Chondrocyte (in vitro differentiated cells): ENCODE data around the gene FRMPD4. TPM values are rescaled to one million over a fixed set of nuclear protein-coding genes. Genes with fewer than 3 reads are reported as not detected.

Experiments
- DNase-seq: peaks from one replicate; pipeline ENCODE4 v3.0.0; 2021; ENCODE audit warnings: mixed read lengths, low spot score
- H3K27ac Mint-ChIP-seq: one replicate; pipeline ENCODE4 v1.8.0; 2021; ENCODE audit warnings: mild to moderate bottlenecking, moderate library complexity, mixed read lengths; ENCODE audit not compliant: unreplicated experiment
- H3K27me3 Mint-ChIP-seq: 2 replicates; pipeline ENCODE4 v1.8.0; 2021; ENCODE audit warnings: low read depth, mixed read lengths
- H3K36me3 Mint-ChIP-seq: 2 replicates; pipeline ENCODE4 v1.8.0; 2021; ENCODE audit warnings: low read depth, mixed read lengths
- H3K4me1 Mint-ChIP-seq: 2 replicates; pipeline ENCODE4 v1.8.0; 2021; ENCODE audit warnings: low read depth, mild to moderate bottlenecking, mixed read lengths
- H3K4me3 Mint-ChIP-seq: one replicate; pipeline ENCODE4 v1.8.0; 2021; ENCODE audit warnings: mild to moderate bottlenecking, moderate library complexity, mixed read lengths; ENCODE audit not compliant: unreplicated experiment
- H3K9me3 Mint-ChIP-seq: 2 replicates; pipeline ENCODE4 v1.8.0; 2021; ENCODE audit warnings: low read depth, mixed read lengths
- CTCF ChIP-seq: fragments of 200-600 bp; sonication (generic); IDR thresholded peaks from 2 replicates; pipeline ENCODE4 v1.5.0; 2021; ENCODE audit warnings: antibody characterized with exemption, mild to moderate bottlenecking, moderate library complexity
- total RNA-seq: library from RNA; stranded (reverse); gene quantifications from 3 replicates; pipeline ENCODE4 v1.2.1, GENCODE V29; 2021

FRMPD4 gene
- total RNA-seq, 1 donor from 2014 or later: 0.10 TPM

- DNase-seq: no peak
- Mint-ChIP-seq H3K4me1 (no peaks in the 10 kb centered on the region), H3K36me3 (peaks cover 2% of the 10 kb centered on the region), H3K27ac (no peak overlapping the region), H3K27me3 (no peaks in the 10 kb centered on the region), H3K9me3 (peaks cover 19% of the 10 kb centered on the region), H3K4me3 (no peak overlapping the region)
- no peak for TF ChIP-seq CTCF
Measured at GRCh38 chrX:12751887-12752286, 613.6 kb downstream of the FRMPD4 start.

- Mint-ChIP-seq H3K9me3 (peaks cover 21% of the 10 kb centered on the region), H3K4me1 (no peaks in the 10 kb centered on the region), H3K4me3 (no peak overlapping the region), H3K27ac (no peak overlapping the region), H3K27me3 (no peaks in the 10 kb centered on the region), H3K36me3 (peaks cover 2% of the 10 kb centered on the region)
- no peak for DNase-seq
- TF ChIP-seq CTCF: no peak
Measured at GRCh38 chrX:12753366-12753765, 615.1 kb downstream of the FRMPD4 start.

GRCh38 chrX:12758291-12758690 is 620.0 kb downstream of the FRMPD4 start:
- Mint-ChIP-seq H3K4me3 (no peak overlapping the region), H3K27me3 (no peaks in the 10 kb centered on the region), H3K4me1 (no peaks in the 10 kb centered on the region), H3K36me3 (peaks cover 2% of the 10 kb centered on the region), H3K9me3 (peaks cover 18% of the 10 kb centered on the region), H3K27ac (no peak overlapping the region)
- TF ChIP-seq CTCF: no peak
- DNase-seq: no peak

GRCh38 chrX:12767856-12768255 is 629.6 kb downstream of the FRMPD4 start:
- Mint-ChIP-seq H3K27ac (no peak overlapping the region), H3K27me3 (peaks cover 19% of the 10 kb centered on the region), H3K9me3 (peaks cover 16% of the 10 kb centered on the region), H3K4me3 (no peak overlapping the region), H3K36me3 (no peaks in the 10 kb centered on the region), H3K4me1 (no peaks in the 10 kb centered on the region)
- DNase-seq: no peak
- no peak for TF ChIP-seq CTCF

- H3K4me1 Mint-ChIP-seq: no peaks in the 10 kb centered on the region
- H3K36me3 Mint-ChIP-seq: no peaks in the 10 kb centered on the region
- H3K27me3 Mint-ChIP-seq: peaks cover 20% of the 10 kb centered on the region
- DNase-seq: no peak
- H3K9me3 Mint-ChIP-seq: peaks cover 16% of the 10 kb centered on the region
- TF ChIP-seq CTCF: no peak
- H3K27ac Mint-ChIP-seq: no peak overlapping the region
- no peak overlapping the region for H3K4me3 Mint-ChIP-seq
Measured at GRCh38 chrX:12768491-12768890, 630.2 kb downstream of the FRMPD4 start.
